Activated naive CD4-positive, alpha-beta T cell treated with anti-CD3 and anti-CD28 coated beads, Interleukin-2, amount 50 U/mL, for 16 hours (primary cell): ENCODE measurements around the gene GPR180.

ENCODE experiments used
- DNase-seq: peaks from one replicate; pipeline ENCODE4 v3.0.0-alpha.2; 2020

Gene GPR180

GRCh38 chr13:94601446-94602431 lies at the start of gene GPR180:
GPR180 (plus strand) TSS chr13:94601857; CDS start chr13:94601928, 71 bp downstream.
- DNase-seq = peak; percentile 92

GRCh38 chr13:94552095-94552494 lies 49.6 kb upstream of the GPR180 start:
- no peak for DNase-seq

- DNase-seq = no peak
These were observed 47.9 kb upstream of the GPR180 start for GRCh38 chr13:94553766-94554165.

GRCh38 chr13:94556041-94556440 lies 45.6 kb upstream of the GPR180 start:
- no peak for DNase-seq

GRCh38 chr13:94556621-94557020 lies 45.0 kb upstream of the GPR180 start:
- no peak for DNase-seq

- no peak for DNase-seq
These were observed 43.9 kb upstream of the GPR180 start for GRCh38 chr13:94557684-94558235.

- DNase-seq = no peak
These were observed 42.9 kb upstream of the GPR180 start for GRCh38 chr13:94558716-94559115.

- no peak for DNase-seq
These were observed 42.3 kb upstream of the GPR180 start for GRCh38 chr13:94559222-94559795.

- DNase-seq = no peak
These were observed 41.5 kb upstream of the GPR180 start for GRCh38 chr13:94560116-94560515.

GRCh38 chr13:94561126-94561525 lies 40.5 kb upstream of the GPR180 start:
- no peak for DNase-seq

GRCh38 chr13:94567581-94567980 lies 34.1 kb upstream of the GPR180 start:
- DNase-seq = no peak

- no peak for DNase-seq
These were observed 33.2 kb upstream of the GPR180 start for GRCh38 chr13:94568443-94568842.

GRCh38 chr13:94569615-94570014 lies 32.0 kb upstream of the GPR180 start:
- no peak for DNase-seq

- DNase-seq = no peak
These were observed 22.6 kb upstream of the GPR180 start for GRCh38 chr13:94579063-94579462.

- DNase-seq = no peak
These were observed 17.7 kb upstream of the GPR180 start for GRCh38 chr13:94583926-94584325.

GRCh38 chr13:94585543-94586101 lies 16.0 kb upstream of the GPR180 start:
- DNase-seq = no peak

GRCh38 chr13:94586371-94586770 lies 15.3 kb upstream of the GPR180 start:
- no peak for DNase-seq

GRCh38 chr13:94588541-94588940 lies 13.1 kb upstream of the GPR180 start:
- no peak for DNase-seq

GRCh38 chr13:94590744-94591143 lies 10.9 kb upstream of the GPR180 start:
- DNase-seq = peak; percentile 29

GRCh38 chr13:94595001-94595949 lies 6.4 kb upstream of the GPR180 start:
- peak; percentile 33 for DNase-seq

- DNase-seq = peak; percentile 90
These were observed 5.6 kb upstream of the GPR180 start, which contains the start of gene TGDS for GRCh38 chr13:94595950-94596574. TGDS (minus strand) TSS chr13:94596152; CDS start chr13:94596136, 16 bp downstream.

- no peak for DNase-seq
These were observed 5.1 kb upstream of the GPR180 start for GRCh38 chr13:94596575-94596971.
